A549 (cell line): ENCODE results near the gene CCNB2. TPM values are rescaled to one million over a fixed set of nuclear protein-coding genes. Genes with fewer than 3 reads are reported as not detected.

Experiments used
- ATAC-seq, 2 experiments: fragments of 200-7000 bp in 1 of 2; fragments of >200 bp in 1 of 2; cut with Nextera tagmentation in 1 of 2; cut with Tn5 transposase in 1 of 2; 3 replicates each; pipeline versions ENCODE4 v1.8.0 to v1.9.1; 2018 to 2020; ENCODE audit warnings: mild to moderate bottlenecking in 1 of 2, moderate library complexity in 1 of 2
- CTCF ChIA-PET: fragments of 300-600 bp; sonication (Branson Sonifier 250); formaldehyde crosslinking; extraction: SDS; loops from one replicate; lab custom pipeline; 2021; ENCODE audit warnings: antibody characterized with exemption, inconsistent platforms; lab: Yijun Ruan, JAX
- POLR2A ChIA-PET: fragments of 350-600 bp; formaldehyde crosslinking; extraction: SDS; loops from one replicate; lab custom pipeline; 2021; ENCODE audit warnings: antibody characterized with exemption, inconsistent platforms; lab: Yijun Ruan, JAX
- DNase-seq, 2 experiments: peaks; one replicate each; pipeline versions ENCODE4 v3.0.0 to v3.0.0-alpha.2; 2011 to 2016; ENCODE audit warnings: low read depth in 1 of 2, low spot score in 1 of 2
- FAIRE-seq: peaks from 2 replicates; lab custom pipeline; 2011; peaks lifted over from hg19 to GRCh38; lab: Jason Lieb, UNC
- H3K27ac ChIP-seq, 2 experiments: fragments of >200 bp; sonication (Bioruptor Twin); formaldehyde crosslinking; 3 replicates each; pipeline ENCODE4 v1.5.1; 2016 to 2017
- H3K4me1 ChIP-seq: fragments of >200 bp; sonication (Bioruptor Twin); formaldehyde crosslinking; 3 replicates; pipeline ENCODE4 v1.6.1; 2016
- H3K4me2 ChIP-seq: fragments of >200 bp; sonication (Bioruptor Twin); formaldehyde crosslinking; 3 replicates; pipeline ENCODE4 v1.6.1; 2016
- H3K4me3 ChIP-seq: fragments of >200 bp; sonication (Bioruptor Twin); formaldehyde crosslinking; 3 replicates; pipeline ENCODE4 v1.5.1; 2016
- H3K9me3 ChIP-seq: fragments of >200 bp; sonication (Bioruptor Twin); formaldehyde crosslinking; 3 replicates; pipeline ENCODE4 v1.6.1; 2016
- BCL3 ChIP-seq: fragments of >200 bp; sonication (Bioruptor Twin); formaldehyde crosslinking; IDR thresholded peaks from 3 replicates; pipeline ENCODE4 v1.6.1; 2016
- BHLHE40 ChIP-seq: IDR thresholded peaks from 2 replicates; pipeline ENCODE4 v1.6.1; 2012; ENCODE audit warnings: low read depth, low read length, inconsistent platforms
- CBX2 ChIP-seq: fragments of 200-600 bp; sonication (generic); IDR thresholded peaks from 2 replicates; pipeline ENCODE4 v1.6.1; 2016; ENCODE audit warnings: low read depth, mild to moderate bottlenecking, borderline replicate concordance
- CBX8 ChIP-seq: fragments of 200-600 bp; sonication (generic); IDR thresholded peaks from 2 replicates; pipeline ENCODE4 v1.6.1; 2016
- CHD4 ChIP-seq: fragments of 200-600 bp; sonication (generic); IDR thresholded peaks from 2 replicates; pipeline ENCODE4 v1.6.1; 2016; ENCODE audit warnings: antibody characterized with exemption, mild to moderate bottlenecking, borderline replicate concordance
- EHMT2 ChIP-seq: fragments of 200-600 bp; sonication (generic); IDR thresholded peaks from 2 replicates; pipeline ENCODE4 v1.6.1; 2016; ENCODE audit warnings: antibody characterized with exemption, low read depth, mild to moderate bottlenecking, moderate library complexity
- ELK1 ChIP-seq: fragments of 150-350 bp; IDR thresholded peaks from 2 replicates; pipeline ENCODE4 v1.6.1; 2014; ENCODE audit warnings: low read depth, mild to moderate bottlenecking, low read length
- GATA3 ChIP-seq: IDR thresholded peaks from 2 replicates; pipeline ENCODE4 v1.6.1; 2012; ENCODE audit warnings: borderline replicate concordance
- HEYL ChIP-seq: fragments of 250-450 bp; sonication (Bioruptor Pico); IDR thresholded peaks from 2 replicates; pipeline ENCODE4 v1.8.0; 2021; ENCODE audit warnings: mild to moderate bottlenecking, moderate library complexity
- HMGXB4 ChIP-seq: fragments of 250-450 bp; sonication (Bioruptor Pico); IDR thresholded peaks from 2 replicates; pipeline ENCODE4 v1.5.0; 2021; ENCODE audit warnings: mild to moderate bottlenecking, moderate library complexity, borderline replicate concordance
- HOXA7 ChIP-seq: fragments of 250-450 bp; sonication (Bioruptor Pico); IDR thresholded peaks from 2 replicates; pipeline ENCODE4 v1.5.0; 2020; ENCODE audit warnings: mild to moderate bottlenecking, moderate library complexity
- HOXB13 ChIP-seq: fragments of 250-450 bp; sonication (Bioruptor Pico); IDR thresholded peaks from 2 replicates; pipeline ENCODE4 v1.5.0; 2020; ENCODE audit warnings: low read depth, mild to moderate bottlenecking, moderate library complexity
- JUN ChIP-seq, 2 experiments: fragments of >200 bp; sonication (Bioruptor Twin); formaldehyde crosslinking; IDR thresholded peaks; 2 replicates in 1 of 2; 3 replicates in 1 of 2; pipeline ENCODE4 v1.6.1; 2016 to 2017
- NFE2L2 ChIP-seq: fragments of 150-350 bp; conservative IDR thresholded peaks from 2 replicates; pipeline ENCODE4 v1.6.1; 2014; ENCODE audit warnings: low read length
- POLR2AphosphoS2 ChIP-seq: conservative IDR thresholded peaks from 2 replicates; pipeline ENCODE4 v1.6.1; 2012; ENCODE audit warnings: low read length, improper control_type of control experiment, inconsistent platforms
- RAD21 ChIP-seq, 2 experiments: fragments of >200 bp in 1 of 2; sonication (Bioruptor Twin) in 1 of 2; formaldehyde crosslinking in 1 of 2; IDR thresholded peaks in 1 of 2; conservative IDR thresholded peaks in 1 of 2; 2 replicates in 1 of 2; 3 replicates in 1 of 2; pipeline ENCODE4 v1.6.1; 2012 to 2018; ENCODE audit warnings: inconsistent platforms in 1 of 2
- RNF2 ChIP-seq: fragments of 200-600 bp; sonication (generic); IDR thresholded peaks from 2 replicates; pipeline ENCODE4 v1.6.1; 2016; ENCODE audit warnings: low read depth, mild to moderate bottlenecking, antibody characterized with exemption, moderate library complexity, borderline replicate concordance
- TFCP2L1 ChIP-seq: fragments of 250-450 bp; sonication (Bioruptor Pico); IDR thresholded peaks from 2 replicates; pipeline ENCODE4 v1.5.0; 2021; ENCODE audit warnings: mild to moderate bottlenecking
- TP53 ChIP-seq: fragments of 250-450 bp; sonication (Bioruptor Pico); IDR thresholded peaks from 2 replicates; pipeline ENCODE4 v1.5.0; 2021; ENCODE audit warnings: mild to moderate bottlenecking, moderate library complexity
- ZNF302 ChIP-seq: fragments of 250-450 bp; sonication (Bioruptor Pico); IDR thresholded peaks from 2 replicates; pipeline ENCODE4 v1.9.0; 2021; ENCODE audit warnings: inconsistent platforms, mild to moderate bottlenecking, moderate library complexity
- WGBS: methylation state at CpG from one replicate; pipeline ENCODE4 v1.1.6; 2017; ENCODE audit errors: missing lambda C conversion rate; 5-methylcytosine and 5-hydroxymethylcytosine counted together
- polyA plus RNA-seq, 4 experiments: library from polyadenylated mRNA; depleted of rRNA in 3 of 4; stranded (reverse); fragments of >200 nt; fragmentation: RNase III in 1 of 4; extraction: RNeasy Plus Mini Kit Qiagen cat#74134 plus additional on column Dnase treatment in 1 of 4; gene quantifications; 2 replicates in 3 of 4; 3 replicates in 1 of 4; pipeline ENCODE4 v1.2.3, GENCODE V29; 2011 to 2017

The CCNB2 gene
- polyA plus RNA-seq, 2 of the 4 experiments (the other 2 are of a cell fraction): 91.1 to 144 TPM

- ATAC-seq: no peak
- no peak overlapping the region for H3K27ac ChIP-seq
- no peak for FAIRE-seq
- DNase-seq: no peak
- no peak overlapping the region for H3K4me2 ChIP-seq
- TF ChIP-seq JUN (IDR thresholded peaks at IDR 0.05): 0 out of 5 replicates have a peak, but pooled peaks of 1 of the 2 experiments have one; percentile 23
- TF ChIP-seq POLR2AphosphoS2: 0 out of 2 replicates have a peak, but pooled peaks have one; percentile 4
- no peak for TF ChIP-seq TFCP2L1 (CRISPR knock-in tag)
- ChIA-PET CTCF (interaction anchor here (1.0 to 3.2 kb wide), 6 partner anchors 11 to 397 kb away, joined by 3 to 12 read pairs (median 4); no protein-coding TSS in a partner anchor), POLR2A (no interaction called here)
- H3K9me3 ChIP-seq: peaks cover 47% of the 10 kb centered on the region
- H3K4me3 ChIP-seq: no peak overlapping the region
- H3K4me1 ChIP-seq: no peaks in the 10 kb centered on the region
- WGBS: 94% methylated on average over 3 of the region's 3 CpGs
Observed at GRCh38 chr15:59131969-59132562, 27.1 kb downstream of the CCNB2 start.

- Histone ChIP-seq H3K4me3 (no peak overlapping the region), H3K4me2 (no peak overlapping the region), H3K9me3 (peaks cover 31% of the 10 kb centered on the region)
- POLR2A ChIA-PET: no interaction called here
- TF ChIP-seq GATA3 (no peak), POLR2AphosphoS2 (no peak), HEYL (no peak), EHMT2 (no peak), HOXA7 (CRISPR knock-in tag) (no peak), TP53 (CRISPR knock-in tag) (no peak)
- TF ChIP-seq, all 56 proteins: peak for 0
- Histone ChIP-seq H3K4me1 (no peaks in the 10 kb centered on the region), H3K27ac (no peak overlapping the region)
- ATAC-seq (no peak), DNase-seq (no peak), FAIRE-seq (no peak)
- WGBS: 95% methylated on average over 6 of the region's 6 CpGs
- CTCF ChIA-PET: interaction anchor here (0.9 to 3.2 kb wide), 4 partner anchors 9 to 359 kb away, joined by 3 to 12 read pairs (median 4); no protein-coding TSS in a partner anchor
Observed at GRCh38 chr15:59133929-59134427, 29.0 kb downstream of the CCNB2 start.

- Histone ChIP-seq H3K4me3 (no peak overlapping the region), H3K4me1 (peaks cover 14% of the 10 kb centered on the region; the same call in 2 of the 3 replicates), H3K9me3 (no peaks in the 10 kb centered on the region), H3K27ac (no peak overlapping the region), H3K4me2 (no peak overlapping the region)
- DNase-seq (no peak), ATAC-seq (no peak), FAIRE-seq (no peak)
- TF ChIP-seq CBX8 (no peak), HOXB13 (no peak), RNF2 (no peak), NFE2L2 (no peak), CHD4 (no peak), CBX2 (no peak), ZNF302 (CRISPR knock-in tag) (no peak), BHLHE40 (no peak), ELK1 (no peak), HMGXB4 (CRISPR knock-in tag) (no peak), RAD21 (conservative IDR thresholded peaks at IDR 0.05 in 1 of 2, IDR thresholded peaks at IDR 0.05 in 1 of 2) (no peak), BCL3 (no peak)
- 67% methylated on average over 2 of the region's 2 CpGs for WGBS
- CTCF ChIA-PET: interaction anchor here (1.2 to 1.7 kb wide), 9 partner anchors 11 to 369 kb away, joined by 3 to 7 read pairs (median 4); no protein-coding TSS in a partner anchor
- POLR2A ChIA-PET: no interaction called here
Observed at GRCh38 chr15:59137566-59137965, 32.6 kb downstream of the CCNB2 start.
